Fibroblast of lung (primary cell): ENCODE measurements around the gene ARPIN. TPM values are rescaled to one million over a fixed set of nuclear protein-coding genes. Genes with fewer than 3 reads are reported as not detected.
A peak's percentile ranks its signal among the peaks of the same experiment; 100 is the strongest.
"Not testable (repeated sequence)": the region's sequence is repeated elsewhere in the genome, so short reads cannot be mapped to it uniquely, and the experiment has no call there.

Experiments
- DNase-seq, 2 donors: peaks; one replicate each; pipeline versions ENCODE4 v3.0.0 to v3.0.0-alpha.2; 2010; ENCODE audit warnings: low read depth in 2 of 2
- H2AFZ ChIP-seq: 2 replicates; pipeline ENCODE4 v1.5.1; 2012; ENCODE audit warnings: low read length, control low read depth, inconsistent platforms
- H3K27ac ChIP-seq: 2 replicates; pipeline ENCODE4 v1.5.1; 2011; ENCODE audit warnings: low read length, control low read depth; ENCODE audit not compliant: insufficient read depth
- H3K27me3 ChIP-seq: 2 replicates; pipeline ENCODE4 v1.5.1; 2011; ENCODE audit warnings: mild to moderate bottlenecking, low read length; ENCODE audit not compliant: control insufficient read depth, insufficient read depth
- H3K36me3 ChIP-seq: 2 replicates; pipeline ENCODE4 v1.5.1; 2011; ENCODE audit warnings: low read length; ENCODE audit not compliant: control insufficient read depth, insufficient read depth
- H3K4me1 ChIP-seq: 2 replicates; pipeline ENCODE4 v1.5.1; 2011; ENCODE audit warnings: low read length; ENCODE audit not compliant: control insufficient read depth, insufficient read depth; ENCODE audit errors: extremely low read depth
- H3K4me2 ChIP-seq: 2 replicates; pipeline ENCODE4 v1.5.1; 2011; ENCODE audit warnings: low read length, control low read depth; ENCODE audit not compliant: insufficient read depth; ENCODE audit errors: extremely low read depth
- H3K4me3 ChIP-seq, 4 experiments: fragments of 200-600 bp in 1 of 4; sonication (generic) in 1 of 4; replicated peaks in 1 of 4; 2 replicates each; pipeline ENCODE4 v1.5.1; 2011 to 2016; ENCODE audit warnings: low read length in 4 of 4, low read depth in 3 of 4, mild to moderate bottlenecking in 3 of 4, control low read depth in 2 of 4, inconsistent platforms in 1 of 4, mixed read lengths in 1 of 4; ENCODE audit not compliant: insufficient read depth in 1 of 4; ENCODE audit errors: control extremely low read depth in 1 of 4
- H3K79me2 ChIP-seq: 2 replicates; pipeline ENCODE4 v1.5.1; 2012; ENCODE audit warnings: mild to moderate bottlenecking, low read length, inconsistent platforms; ENCODE audit not compliant: control insufficient read depth, insufficient read depth
- H3K9ac ChIP-seq: 2 replicates; pipeline ENCODE4 v1.5.1; 2011; ENCODE audit warnings: mild to moderate bottlenecking, low read length, control low read depth; ENCODE audit not compliant: insufficient read depth
- H3K9me3 ChIP-seq: 2 replicates; pipeline ENCODE4 v1.5.1; 2012; ENCODE audit warnings: low read depth, low read length; ENCODE audit not compliant: control insufficient read depth, insufficient read depth
- H4K20me1 ChIP-seq: 2 replicates; pipeline ENCODE4 v1.5.1; 2011; ENCODE audit warnings: low read length; ENCODE audit not compliant: control insufficient read depth, insufficient read depth; ENCODE audit errors: extremely low read depth
- EZH2 ChIP-seq: IDR thresholded peaks from 2 replicates; pipeline ENCODE4 v1.5.1; 2012; ENCODE audit warnings: low read length, control low read depth, mild to moderate bottlenecking; ENCODE audit errors: missing control alignments
- polyA plus RNA-seq, 2 donors: library from polyadenylated mRNA; depleted of rRNA in 1 of 2; stranded (reverse) in 1 of 2; unstranded in 1 of 2; fragments of >200 nt; gene quantifications; 2 replicates each; pipeline ENCODE4 v1.2.1, GENCODE V29; 2011 to 2012; ENCODE audit warnings: missing spikeins in 1 of 2
- total RNA-seq: library from RNA; depleted of rRNA; stranded (reverse); fragments of >200 nt; gene quantifications from 2 replicates; pipeline ENCODE4 v1.2.1, GENCODE V29; 2014
- TF ChIP-seq, protein P1 (sequence below), 2 donors: IDR thresholded peaks in 1 of 2; conservative IDR thresholded peaks in 1 of 2; 1 replicate in 1 of 2; 2 replicates in 1 of 2; pipeline ENCODE4 v1.5.1; 2011 to 2012; ENCODE audit warnings: low read length in 2 of 2, control low read depth in 1 of 2, inconsistent platforms in 1 of 2, low read depth in 1 of 2, mild to moderate bottlenecking in 1 of 2

The ARPIN gene
- total and polyA plus RNA-seq, 2 donors (not counting 1 experiment from before 2014, with no cell fraction given): 13.2 to 13.4 TPM

DNA sequence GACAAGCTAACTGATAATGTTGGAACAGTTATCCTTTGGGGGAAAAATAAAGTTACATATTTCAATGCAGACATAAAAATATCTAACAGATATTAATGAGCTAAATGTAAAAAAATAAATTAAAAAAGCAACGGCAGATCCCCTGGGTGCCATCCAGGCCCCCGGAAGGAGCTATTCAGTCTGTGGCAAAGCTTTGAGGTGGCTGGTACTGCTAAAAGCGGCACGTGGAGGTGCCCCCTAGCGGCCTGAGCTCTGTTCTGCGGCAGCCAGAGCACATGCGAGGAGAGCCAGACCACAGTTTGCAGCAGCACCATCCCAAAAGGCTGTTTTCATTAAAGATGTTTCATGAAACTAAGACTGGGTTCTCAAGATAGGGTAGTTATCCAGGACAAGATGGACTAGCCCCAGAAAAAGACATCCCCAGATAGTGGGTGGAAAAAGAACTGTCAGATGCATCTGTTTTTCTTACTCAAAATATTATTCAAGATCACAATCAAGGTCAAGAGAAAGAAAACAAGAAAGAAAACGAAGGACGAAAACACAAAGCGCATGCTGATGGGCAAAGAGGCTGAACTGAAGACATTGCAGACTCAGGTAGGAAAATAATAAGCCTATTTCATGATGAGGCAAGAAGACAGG lies 37.7 kb downstream of the ARPIN start:
- Histone ChIP-seq H3K79me2 (no peaks in the 10 kb centered on the region), H3K4me2 (no peak overlapping the region), H2AFZ (no peak overlapping the region), H3K4me3 (no peak overlapping the region), H3K4me1 (no peaks in the 10 kb centered on the region), H3K27ac (no peak overlapping the region), H3K36me3 (no peaks in the 10 kb centered on the region), H4K20me1 (no peaks in the 10 kb centered on the region), H3K9ac (no peak overlapping the region), H3K27me3 (no peaks in the 10 kb centered on the region), H3K9me3 (no peaks in the 10 kb centered on the region)
- TF ChIP-seq, protein P1, sequence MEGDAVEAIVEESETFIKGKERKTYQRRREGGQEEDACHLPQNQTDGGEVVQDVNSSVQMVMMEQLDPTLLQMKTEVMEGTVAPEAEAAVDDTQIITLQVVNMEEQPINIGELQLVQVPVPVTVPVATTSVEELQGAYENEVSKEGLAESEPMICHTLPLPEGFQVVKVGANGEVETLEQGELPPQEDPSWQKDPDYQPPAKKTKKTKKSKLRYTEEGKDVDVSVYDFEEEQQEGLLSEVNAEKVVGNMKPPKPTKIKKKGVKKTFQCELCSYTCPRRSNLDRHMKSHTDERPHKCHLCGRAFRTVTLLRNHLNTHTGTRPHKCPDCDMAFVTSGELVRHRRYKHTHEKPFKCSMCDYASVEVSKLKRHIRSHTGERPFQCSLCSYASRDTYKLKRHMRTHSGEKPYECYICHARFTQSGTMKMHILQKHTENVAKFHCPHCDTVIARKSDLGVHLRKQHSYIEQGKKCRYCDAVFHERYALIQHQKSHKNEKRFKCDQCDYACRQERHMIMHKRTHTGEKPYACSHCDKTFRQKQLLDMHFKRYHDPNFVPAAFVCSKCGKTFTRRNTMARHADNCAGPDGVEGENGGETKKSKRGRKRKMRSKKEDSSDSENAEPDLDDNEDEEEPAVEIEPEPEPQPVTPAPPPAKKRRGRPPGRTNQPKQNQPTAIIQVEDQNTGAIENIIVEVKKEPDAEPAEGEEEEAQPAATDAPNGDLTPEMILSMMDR (conservative IDR thresholded peaks at IDR 0.05 in 1 of 2, IDR thresholded peaks at IDR 0.05 in 1 of 2; ENCODE audit: low read depth in 1 of 2, low read length in 2 of 2): peak; percentile 97 to 98
- TF ChIP-seq EZH2: no peak
- peak; percentile 57 to 75 for DNase-seq

- Histone ChIP-seq H3K79me2 (no peaks in the 10 kb centered on the region), H3K4me2 (no peak overlapping the region), H3K36me3 (no peaks in the 10 kb centered on the region), H4K20me1 (no peaks in the 10 kb centered on the region), H3K9ac (no peak overlapping the region), H3K9me3 (no peaks in the 10 kb centered on the region), H3K27ac (no peak overlapping the region), H2AFZ (no peak overlapping the region), H3K4me3 (no peak overlapping the region), H3K27me3 (no peaks in the 10 kb centered on the region), H3K4me1 (no peaks in the 10 kb centered on the region)
- TF ChIP-seq, protein P1 (conservative IDR thresholded peaks at IDR 0.05 in 1 of 2, IDR thresholded peaks at IDR 0.05 in 1 of 2; ENCODE audit: low read depth in 1 of 2, low read length in 2 of 2): no peak
- no peak for TF ChIP-seq EZH2
- DNase-seq: no peak
Measured at GRCh38 chr15:89870688-89871288, 42.0 kb downstream of the ARPIN start.

DNA sequence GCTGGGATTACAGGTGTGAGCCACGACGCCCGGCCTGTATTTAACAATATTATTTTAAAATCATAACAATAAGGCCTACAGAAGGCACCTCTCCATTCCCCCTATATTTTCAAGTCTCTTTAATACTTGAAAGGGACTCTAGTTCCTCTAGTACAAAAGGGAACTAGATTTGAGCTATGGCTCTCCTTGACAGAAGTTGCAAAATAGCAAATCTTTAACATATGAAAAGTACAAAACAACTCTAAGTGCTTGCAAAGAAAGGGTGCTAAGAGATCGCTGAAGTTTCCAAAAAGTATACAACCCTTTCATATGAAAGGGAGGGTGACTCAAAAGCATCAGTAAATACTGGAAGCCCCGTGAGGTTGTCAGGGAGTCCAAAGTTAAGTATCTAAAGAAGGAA lies 42.7 kb downstream of the ARPIN start:
- Histone ChIP-seq H3K4me1 (no peaks in the 10 kb centered on the region), H4K20me1 (no peaks in the 10 kb centered on the region), H3K9me3 (no peaks in the 10 kb centered on the region), H3K27me3 (no peaks in the 10 kb centered on the region), H3K27ac (no peak overlapping the region), H2AFZ (no peak overlapping the region), H3K4me3 (no peak overlapping the region), H3K36me3 (no peaks in the 10 kb centered on the region), H3K9ac (no peak overlapping the region), H3K4me2 (no peak overlapping the region), H3K79me2 (no peaks in the 10 kb centered on the region)
- DNase-seq: no peak
- TF ChIP-seq EZH2: no peak

DNA sequence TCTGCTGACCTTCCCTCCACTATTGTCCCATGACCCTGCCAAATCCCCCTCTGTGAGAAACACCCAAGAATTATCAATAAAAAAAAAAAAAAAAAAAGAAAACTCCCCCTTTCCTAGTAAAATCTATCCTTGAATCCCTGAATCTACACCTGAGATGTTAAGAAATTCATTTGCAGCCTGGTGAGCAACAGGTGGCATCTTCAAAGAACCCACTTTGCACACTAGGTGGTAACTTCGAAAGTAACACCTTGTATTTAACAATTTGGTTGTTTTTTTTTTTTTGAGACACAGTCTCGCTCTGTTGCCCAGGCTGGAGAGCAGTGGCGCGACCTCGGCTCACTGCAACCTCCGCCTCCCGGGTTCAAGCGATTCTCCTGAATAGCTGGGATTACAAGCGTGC lies 43.3 kb downstream of the ARPIN start:
- not testable (repeated sequence) for DNase-seq, H4K20me1 ChIP-seq, H3K79me2 ChIP-seq, H3K4me3 ChIP-seq, H3K36me3 ChIP-seq, H3K9me3 ChIP-seq, H3K4me1 ChIP-seq, H3K4me2 ChIP-seq, H3K27ac ChIP-seq, H3K9ac ChIP-seq, H2AFZ ChIP-seq, H3K27me3 ChIP-seq
